T-helper 9 cell (primary cell): ENCODE data around the gene SELENOO.

Source experiments
- DNase-seq: peaks from one replicate; pipeline ENCODE4 v3.0.0-alpha.2; 2020

SELENOO gene

GRCh38 chr22:50171965-50172421, 28.8 kb upstream of the SELENOO start:
- DNase-seq: no peak

- DNase-seq: no peak
Observed at GRCh38 chr22:50173311-50173982, 27.4 kb upstream of the SELENOO start.

DNA sequence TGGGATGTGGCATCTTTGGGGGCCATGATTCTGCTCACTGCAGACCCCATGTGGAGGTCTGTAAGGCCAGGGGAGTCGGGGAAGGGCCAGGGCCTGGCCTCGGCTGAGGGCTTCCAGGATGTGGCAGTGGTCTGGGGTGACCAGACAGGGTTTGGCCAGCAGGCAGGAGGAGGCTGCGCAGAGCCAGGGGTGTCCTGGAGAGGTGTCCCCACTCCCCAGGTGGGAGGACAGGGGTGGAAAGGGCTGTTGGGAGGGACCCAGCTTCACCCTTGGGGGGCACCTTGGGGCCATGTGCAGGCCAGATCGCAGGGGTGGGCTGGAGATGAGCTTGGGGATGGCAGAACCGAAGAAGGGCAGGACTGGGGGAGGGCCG, 26.8 kb upstream of the SELENOO start:
- DNase-seq: no peak

DNA sequence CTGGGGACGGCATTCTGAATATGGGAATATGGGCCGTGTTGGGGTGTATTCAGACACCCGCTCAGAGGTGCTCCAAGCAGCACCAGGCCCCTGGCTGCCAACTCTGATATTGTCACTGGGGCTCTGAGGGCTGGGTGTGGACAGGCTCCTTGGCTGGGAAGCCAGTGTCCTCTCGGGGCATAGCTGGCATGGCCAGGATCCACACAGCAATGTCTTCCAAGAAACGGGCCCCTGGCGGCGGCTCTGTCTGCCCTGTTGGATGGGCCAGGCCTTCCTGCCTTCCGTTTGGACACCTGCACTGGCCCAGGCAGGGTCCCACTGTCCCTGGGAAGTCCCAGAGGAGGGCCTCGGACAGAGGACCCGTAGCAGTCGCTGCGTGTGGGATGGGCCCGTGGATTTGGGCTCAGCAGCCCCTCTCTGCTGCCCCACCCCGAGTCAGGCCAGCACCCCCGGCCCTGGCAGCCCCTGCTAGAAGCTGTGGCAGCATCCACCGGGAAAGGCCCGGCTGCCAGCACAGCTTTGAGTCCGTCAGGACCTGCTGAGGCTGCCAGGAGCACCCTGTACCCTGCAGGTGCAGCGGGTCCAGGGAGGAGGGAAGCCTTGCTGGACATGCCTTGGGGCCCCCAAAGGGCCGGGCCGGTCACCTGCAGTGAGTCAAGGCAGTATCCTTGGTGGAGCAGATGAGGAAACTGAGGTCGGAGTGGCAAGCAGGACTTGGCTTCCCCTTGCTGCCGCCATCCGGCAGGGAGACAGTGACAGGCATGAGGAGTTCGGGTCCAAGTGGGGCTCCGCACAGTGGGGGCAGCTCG, 26.2 kb upstream of the SELENOO start:
- DNase-seq: no peak

GRCh38 chr22:50175191-50175461, 25.7 kb upstream of the SELENOO start:
- DNase-seq: no peak

DNA sequence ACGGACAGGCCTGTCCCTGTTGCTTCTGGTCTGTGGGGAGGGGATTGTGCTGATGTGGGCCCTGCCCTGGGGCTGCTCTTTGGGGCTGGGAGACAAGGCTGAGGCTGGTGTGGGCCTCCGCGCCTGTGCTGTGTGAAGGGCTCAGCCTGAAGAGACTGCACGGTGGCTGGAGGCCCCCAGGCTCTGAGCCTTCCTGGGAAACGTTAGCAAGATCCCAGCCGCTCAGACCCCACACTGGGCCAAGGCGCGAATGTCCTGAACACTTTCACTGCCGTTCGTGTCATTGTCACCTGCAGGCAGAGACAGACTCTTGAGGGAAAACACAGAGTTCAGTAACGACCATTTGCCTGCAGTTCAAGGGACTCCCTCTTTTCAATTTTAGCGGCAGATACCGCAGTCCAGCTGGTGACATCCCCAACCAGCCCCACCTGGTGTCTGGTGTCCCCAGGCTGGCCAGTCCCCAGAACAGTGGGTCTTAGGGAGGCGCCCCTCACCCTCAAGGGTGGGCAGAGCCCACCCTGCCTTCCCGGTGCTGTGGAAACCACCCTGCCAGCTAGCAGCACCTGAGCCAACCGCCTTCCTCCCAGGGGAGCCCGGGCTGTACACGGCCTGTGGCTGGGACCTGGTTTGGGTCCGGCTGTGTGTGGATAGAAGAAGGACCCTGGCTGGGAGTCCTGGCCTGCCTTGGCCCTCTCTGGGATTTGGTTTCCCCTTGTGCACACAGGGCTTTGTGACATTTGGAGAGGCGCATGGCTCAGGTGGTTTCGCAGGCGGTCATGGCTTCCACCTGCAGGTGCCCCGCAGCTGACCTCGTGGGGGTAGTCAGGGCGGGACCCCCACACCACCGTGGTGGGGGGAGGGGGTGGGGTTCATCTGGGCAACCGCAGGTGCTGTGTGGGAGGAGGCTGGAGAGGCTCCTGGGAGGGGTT, 24.6 kb upstream of the SELENOO start:
- no peak for DNase-seq

DNA sequence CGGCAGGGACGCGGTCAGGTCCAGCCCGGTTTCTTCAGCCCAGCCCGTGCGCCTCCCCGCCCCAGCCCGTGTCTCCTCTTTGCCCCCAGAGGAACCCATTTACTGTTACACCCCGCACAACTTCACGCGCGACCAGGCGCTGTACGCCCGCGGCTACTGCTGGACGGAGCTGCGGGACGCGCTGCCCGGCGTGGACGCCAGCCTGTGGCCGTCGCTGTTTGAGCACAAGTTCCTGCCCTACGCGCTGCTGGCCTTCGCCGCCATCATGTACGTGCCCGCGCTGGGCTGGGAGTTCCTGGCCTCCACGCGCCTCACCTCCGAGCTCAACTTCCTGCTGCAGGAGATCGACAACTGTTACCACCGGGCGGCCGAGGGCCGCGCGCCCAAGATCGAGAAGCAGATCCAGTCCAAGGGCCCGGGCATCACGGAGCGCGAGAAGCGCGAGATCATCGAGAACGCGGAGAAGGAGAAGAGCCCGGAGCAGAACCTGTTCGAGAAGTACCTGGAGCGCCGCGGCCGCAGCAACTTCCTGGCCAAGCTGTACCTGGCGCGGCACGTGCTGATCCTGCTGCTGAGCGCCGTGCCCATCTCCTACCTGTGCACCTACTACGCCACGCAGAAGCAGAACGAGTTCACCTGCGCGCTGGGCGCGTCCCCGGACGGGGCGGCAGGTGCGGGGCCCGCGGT, 23.8 kb upstream of the SELENOO start:
- no peak for DNase-seq

DNA sequence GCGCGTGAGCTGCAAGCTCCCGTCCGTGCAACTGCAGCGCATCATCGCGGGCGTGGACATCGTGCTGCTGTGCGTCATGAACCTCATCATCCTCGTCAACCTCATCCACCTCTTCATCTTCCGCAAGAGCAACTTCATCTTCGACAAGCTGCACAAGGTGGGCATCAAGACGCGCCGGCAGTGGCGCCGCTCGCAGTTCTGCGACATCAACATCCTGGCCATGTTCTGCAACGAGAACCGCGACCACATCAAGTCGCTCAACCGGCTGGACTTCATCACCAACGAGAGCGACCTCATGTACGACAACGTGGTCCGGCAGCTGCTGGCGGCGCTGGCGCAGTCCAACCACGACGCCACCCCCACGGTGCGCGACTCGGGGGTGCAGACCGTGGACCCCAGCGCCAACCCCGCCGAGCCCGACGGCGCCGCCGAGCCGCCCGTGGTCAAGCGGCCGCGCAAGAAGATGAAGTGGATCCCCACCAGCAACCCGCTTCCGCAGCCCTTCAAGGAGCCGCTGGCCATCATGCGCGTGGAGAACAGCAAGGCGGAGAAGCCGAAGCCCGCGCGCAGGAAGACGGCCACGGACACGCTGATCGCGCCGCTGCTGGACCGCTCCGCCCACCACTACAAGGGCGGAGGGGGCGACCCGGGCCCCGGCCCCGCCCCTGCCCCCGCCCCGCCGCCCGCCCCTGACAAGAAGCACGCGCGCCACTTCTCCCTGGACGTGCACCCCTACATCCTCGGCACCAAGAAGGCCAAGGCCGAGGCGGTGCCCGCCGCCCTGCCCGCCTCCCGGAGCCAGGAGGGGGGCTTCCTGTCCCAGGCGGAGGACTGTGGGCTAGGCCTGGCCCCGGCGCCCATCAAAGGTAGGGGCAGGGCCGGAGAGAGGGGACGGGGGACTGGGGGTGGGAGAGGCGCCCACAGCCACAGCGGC, 23.0 kb upstream of the SELENOO start:
- no peak for DNase-seq

DNA sequence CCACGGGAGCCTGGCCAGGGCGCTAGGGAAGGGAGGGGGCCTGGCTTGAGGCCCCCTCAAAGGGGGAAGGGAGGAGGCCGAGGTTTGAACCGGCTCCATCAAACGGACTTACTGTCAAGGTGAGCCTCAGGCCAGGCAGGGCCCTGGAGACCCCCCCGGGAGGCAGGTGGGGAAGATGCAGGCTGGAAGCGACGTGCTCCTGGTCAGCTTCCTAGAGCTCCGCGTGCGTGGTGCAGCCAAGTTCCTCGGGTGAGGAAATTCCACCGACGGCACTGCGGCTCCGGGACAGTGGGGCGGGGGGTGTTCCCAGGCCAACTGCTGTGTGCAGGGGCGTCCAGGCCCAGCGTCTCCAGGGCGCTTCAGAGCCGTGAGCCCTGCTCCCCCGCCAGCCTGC, 22.3 kb upstream of the SELENOO start:
- DNase-seq: no peak

- DNase-seq: no peak
Observed at GRCh38 chr22:50178871-50179869, 21.6 kb upstream of the SELENOO start.

DNA sequence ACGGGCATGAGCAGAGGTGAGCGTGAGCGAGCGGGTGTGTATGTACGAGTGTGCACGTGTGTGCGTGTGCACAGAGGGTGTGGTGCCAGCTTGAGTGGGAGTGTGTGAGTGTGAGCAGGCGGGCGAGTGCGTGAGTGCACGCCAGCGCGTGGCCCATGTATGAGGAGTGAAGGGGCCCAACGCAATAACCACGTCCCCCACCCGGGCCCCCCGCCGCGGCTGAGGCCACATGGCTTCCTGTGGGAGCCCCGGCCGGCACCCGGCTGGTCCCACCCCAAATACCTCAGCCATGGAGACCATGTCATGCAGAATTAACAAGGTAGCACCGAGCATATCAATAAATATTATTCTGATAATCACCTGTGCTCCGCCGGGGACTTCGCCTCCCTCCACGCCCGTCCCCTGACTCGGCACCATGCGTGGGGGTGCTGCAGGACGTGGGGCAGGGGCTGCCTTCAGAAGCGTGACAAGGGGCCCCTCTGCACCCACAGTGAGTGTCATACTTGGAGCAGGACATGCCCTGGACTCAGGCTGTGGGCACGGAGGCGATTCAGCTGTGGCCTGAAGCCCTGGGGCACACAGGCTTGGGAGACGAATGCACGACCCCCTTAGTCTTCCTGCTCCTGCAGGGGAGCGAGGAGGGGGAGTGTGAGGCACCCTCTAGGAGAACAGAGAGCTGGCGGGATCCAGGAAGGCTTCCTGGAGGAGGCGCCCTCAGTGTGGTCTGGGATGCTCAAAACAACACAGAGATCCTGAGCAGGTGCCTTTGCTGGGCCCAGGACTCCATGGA, 20.7 kb upstream of the SELENOO start:
- no peak for DNase-seq

GRCh38 chr22:50180727-50181521, 19.9 kb upstream of the SELENOO start:
- no peak for DNase-seq

- DNase-seq: no peak
Observed at GRCh38 chr22:50182176-50183081, 18.4 kb upstream of the SELENOO start.

- no peak for DNase-seq
Observed at GRCh38 chr22:50183141-50183971, 17.5 kb upstream of the SELENOO start.

DNA sequence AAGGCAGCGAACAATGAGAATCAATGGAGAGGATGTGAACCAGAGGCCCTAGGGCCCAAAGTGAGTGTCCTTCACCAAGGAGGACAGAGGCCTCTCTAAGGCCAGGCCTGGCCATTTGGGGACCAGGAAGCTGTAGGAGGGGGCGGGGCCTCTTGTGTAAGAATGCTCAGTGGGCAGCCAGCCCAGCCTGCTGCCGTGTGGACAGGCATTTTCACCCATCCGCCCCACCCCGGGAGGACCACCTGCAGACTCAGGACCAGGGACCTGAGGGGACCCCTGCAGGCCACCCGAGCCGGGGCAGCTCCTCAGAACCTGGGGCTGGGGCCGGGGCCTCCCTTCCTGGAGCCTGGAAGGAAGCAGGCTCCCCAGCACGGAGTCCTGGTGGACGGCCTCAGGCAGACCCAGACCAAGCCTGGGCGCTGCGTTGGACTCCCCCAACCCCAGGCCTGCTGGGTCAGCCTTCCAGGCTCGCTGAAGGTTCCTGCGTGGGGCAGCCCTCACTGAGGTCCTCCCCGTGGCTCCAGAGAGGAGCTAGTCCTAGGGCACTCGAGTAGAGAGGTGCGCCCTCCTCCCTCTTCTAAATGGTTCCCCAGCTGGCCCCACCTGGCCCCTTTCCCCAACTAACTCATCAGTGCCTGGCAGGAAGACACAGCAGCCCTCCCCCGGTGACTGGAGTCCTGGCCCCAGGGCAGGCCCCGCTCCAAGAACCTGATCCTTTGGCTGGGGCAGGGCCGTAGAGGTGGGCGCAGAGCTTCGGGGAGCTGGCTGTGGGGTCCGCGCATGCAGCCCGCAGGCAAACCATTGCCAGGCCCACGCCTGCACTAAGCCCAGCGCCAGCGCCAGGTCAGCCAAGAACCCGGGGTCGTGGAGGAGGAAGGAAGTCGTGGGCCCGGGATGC, 16.6 kb upstream of the SELENOO start:
- no peak for DNase-seq
